ENCODE data around the gene TMEM132A. TPM values are rescaled to one million over a fixed set of nuclear protein-coding genes. Genes with fewer than 3 reads are reported as not detected.

The TMEM132A gene
- total RNA-seq, 2 donors from 2014 or later = 7.7 to 8.4 TPM

DNA sequence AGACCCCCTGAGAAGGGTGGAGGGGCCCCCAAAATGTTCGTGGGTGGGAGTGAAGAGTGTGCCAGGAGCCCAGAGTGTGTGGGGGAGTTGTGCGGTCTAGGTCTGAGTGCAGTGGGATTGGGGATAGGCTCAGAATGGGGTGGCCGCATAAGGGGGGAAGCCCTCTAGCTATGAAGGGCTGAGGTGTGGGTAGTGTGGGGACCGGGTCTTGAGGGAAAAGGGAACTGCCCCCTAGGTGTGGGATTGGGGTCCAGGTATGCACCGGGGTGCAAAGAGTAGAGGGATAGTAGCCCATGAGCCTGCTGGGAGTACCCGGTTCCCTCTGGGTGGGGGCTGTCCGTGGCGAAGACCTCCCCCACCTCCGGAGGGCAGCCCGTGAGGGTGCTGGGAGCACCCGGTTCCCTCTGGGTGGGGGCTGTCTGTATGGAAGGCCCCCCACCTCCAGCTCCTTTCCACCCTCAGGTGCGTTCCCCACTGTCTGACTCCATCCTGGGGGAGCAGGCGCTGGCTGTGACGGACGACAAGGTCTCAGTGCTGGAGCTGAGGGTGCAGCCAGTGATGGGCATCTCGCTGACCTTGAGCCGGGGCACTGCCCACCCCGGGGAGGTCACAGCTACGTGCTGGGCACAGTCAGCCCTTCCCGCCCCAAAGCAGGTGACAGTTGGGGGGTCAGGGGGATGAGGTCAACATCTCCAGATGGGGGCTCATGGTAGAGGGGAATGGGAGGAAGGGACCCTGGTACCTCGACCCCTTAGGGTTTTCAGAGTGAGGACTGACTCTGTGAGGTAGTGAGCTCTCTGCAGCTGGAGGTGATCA lies 10.7 kb downstream of the TMEM132A start:
- ATAC-seq (ENCODE audit: insufficient number of reproducible peaks, low FRiP score, low read depth) = no peak
- no peaks in the 10 kb centered on the region for H3K9me3 ChIP-seq
- TF ChIP-seq, protein P1, sequence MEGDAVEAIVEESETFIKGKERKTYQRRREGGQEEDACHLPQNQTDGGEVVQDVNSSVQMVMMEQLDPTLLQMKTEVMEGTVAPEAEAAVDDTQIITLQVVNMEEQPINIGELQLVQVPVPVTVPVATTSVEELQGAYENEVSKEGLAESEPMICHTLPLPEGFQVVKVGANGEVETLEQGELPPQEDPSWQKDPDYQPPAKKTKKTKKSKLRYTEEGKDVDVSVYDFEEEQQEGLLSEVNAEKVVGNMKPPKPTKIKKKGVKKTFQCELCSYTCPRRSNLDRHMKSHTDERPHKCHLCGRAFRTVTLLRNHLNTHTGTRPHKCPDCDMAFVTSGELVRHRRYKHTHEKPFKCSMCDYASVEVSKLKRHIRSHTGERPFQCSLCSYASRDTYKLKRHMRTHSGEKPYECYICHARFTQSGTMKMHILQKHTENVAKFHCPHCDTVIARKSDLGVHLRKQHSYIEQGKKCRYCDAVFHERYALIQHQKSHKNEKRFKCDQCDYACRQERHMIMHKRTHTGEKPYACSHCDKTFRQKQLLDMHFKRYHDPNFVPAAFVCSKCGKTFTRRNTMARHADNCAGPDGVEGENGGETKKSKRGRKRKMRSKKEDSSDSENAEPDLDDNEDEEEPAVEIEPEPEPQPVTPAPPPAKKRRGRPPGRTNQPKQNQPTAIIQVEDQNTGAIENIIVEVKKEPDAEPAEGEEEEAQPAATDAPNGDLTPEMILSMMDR (IDR thresholded peaks at IDR 0.05) = no peak

DNA sequence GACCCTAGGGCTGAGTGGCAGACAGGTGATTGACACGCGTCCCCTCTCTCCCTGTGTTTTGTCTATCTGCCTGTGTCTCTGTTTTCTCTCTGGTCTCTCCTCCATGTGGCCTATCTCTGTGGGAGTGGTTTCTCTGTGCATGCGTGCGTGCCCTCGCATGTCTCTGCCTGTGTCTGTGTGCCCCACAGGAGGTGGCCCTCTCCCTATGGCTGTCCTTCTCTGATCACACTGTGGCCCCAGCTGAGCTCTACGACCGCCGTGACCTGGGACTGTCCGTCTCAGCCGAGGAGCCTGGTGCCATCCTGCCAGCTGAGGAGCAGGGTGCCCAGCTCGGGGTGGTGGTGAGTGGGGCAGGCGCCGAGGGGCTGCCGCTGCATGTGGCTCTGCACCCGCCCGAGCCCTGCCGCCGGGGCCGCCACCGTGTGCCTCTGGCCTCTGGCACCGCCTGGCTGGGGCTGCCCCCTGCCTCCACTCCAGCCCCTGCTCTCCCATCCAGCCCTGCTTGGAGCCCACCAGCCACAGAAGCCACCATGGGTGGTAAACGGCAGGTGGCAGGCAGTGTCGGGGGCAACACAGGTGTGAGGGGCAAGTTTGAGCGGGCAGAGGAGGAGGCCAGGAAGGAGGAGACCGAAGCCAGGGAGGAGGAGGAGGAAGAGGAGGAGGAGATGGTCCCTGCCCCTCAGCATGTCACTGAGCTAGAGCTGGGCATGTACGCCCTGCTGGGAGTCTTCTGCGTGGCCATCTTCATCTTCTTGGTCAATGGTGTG lies 11.6 kb downstream of the TMEM132A start:
- Histone ChIP-seq H3K9me3 (no peaks in the 10 kb centered on the region), H3K4me3 (no peak overlapping the region), H3K36me3 (peaks cover 5% of the 10 kb centered on the region), H3K27ac (no peak overlapping the region), H3K27me3 (replicated peaks; ENCODE audit: insufficient read depth) (no peaks in the 10 kb centered on the region), H3K4me1 (ENCODE audit: control insufficient read depth in 1 of 2, low read depth in 2 of 2) (no peaks in the 10 kb centered on the region)
- ATAC-seq (ENCODE audit: insufficient number of reproducible peaks, low FRiP score, low read depth) (no peak), DNase-seq (ENCODE audit: low spot score) (no peak)
- TF ChIP-seq, protein P1 (IDR thresholded peaks at IDR 0.05) = no peak

More for the DNA sequence above, 10.7 kb downstream of the TMEM132A start:
- Histone ChIP-seq H3K4me3 (no peak overlapping the region), H3K27ac (no peak overlapping the region), H3K36me3 (peaks cover 5% of the 10 kb centered on the region), H3K27me3 (replicated peaks; ENCODE audit: insufficient read depth) (no peaks in the 10 kb centered on the region), H3K4me1 (ENCODE audit: control insufficient read depth in 1 of 2, low read depth in 2 of 2) (no peaks in the 10 kb centered on the region)
- no peak for DNase-seq (ENCODE audit: low spot score)

DNA sequence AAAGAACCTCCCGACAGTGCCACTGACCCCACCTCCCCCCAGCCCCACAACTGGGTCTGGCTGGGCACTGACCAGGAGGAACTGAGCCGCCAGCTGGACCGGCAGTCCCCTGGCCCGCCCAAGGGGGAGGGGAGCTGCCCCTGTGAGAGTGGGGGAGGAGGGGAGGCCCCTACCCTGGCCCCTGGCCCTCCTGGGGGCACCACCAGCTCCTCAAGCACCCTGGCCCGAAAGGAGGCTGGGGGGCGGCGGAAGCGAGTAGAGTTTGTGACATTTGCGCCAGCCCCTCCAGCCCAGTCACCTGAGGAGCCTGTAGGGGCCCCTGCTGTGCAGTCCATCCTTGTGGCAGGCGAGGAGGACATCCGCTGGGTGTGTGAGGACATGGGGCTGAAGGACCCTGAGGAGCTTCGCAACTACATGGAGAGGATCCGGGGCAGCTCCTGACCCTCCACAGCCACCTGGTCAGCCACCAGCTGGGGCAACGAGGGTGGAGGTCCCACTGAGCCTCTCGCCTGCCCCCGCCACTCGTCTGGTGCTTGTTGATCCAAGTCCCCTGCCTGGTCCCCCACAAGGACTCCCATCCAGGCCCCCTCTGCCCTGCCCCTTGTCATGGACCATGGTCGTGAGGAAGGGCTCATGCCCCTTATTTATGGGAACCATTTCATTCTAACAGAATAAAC lies 12.3 kb downstream of the TMEM132A start:
- Histone ChIP-seq H3K4me1 (ENCODE audit: control insufficient read depth in 1 of 2, low read depth in 2 of 2) (no peaks in the 10 kb centered on the region), H3K4me3 (no peak overlapping the region), H3K36me3 (peaks cover 6% of the 10 kb centered on the region), H3K27ac (no peak overlapping the region), H3K9me3 (no peaks in the 10 kb centered on the region), H3K27me3 (replicated peaks; ENCODE audit: insufficient read depth) (no peaks in the 10 kb centered on the region)
- ATAC-seq (ENCODE audit: insufficient number of reproducible peaks, low FRiP score, low read depth) = no peak
- no peak for DNase-seq (ENCODE audit: low spot score)
- TF ChIP-seq, protein P1 (IDR thresholded peaks at IDR 0.05) = no peak

DNA sequence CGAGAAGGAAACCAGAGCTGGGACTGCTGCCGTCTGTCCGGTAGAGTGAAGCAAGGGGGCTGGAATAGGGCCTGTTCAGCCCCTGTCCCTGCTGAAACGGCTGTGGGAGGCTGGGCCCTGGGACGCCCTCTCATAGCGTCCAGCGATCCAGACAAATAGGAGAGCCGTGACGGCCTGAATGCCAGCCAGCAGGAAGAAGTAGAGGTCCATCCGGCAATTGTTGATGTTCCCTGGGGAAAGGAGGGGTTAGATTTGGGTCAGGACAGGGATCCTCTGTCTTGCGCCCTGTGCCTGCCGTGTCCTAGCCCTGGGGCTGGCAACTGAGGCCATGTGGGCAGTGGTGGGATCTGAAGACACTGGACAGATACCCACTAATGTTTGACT lies 12.9 kb downstream of the TMEM132A start:
- Histone ChIP-seq H3K36me3 (peaks cover 11% of the 10 kb centered on the region), H3K4me3 (no peak overlapping the region), H3K4me1 (ENCODE audit: control insufficient read depth in 1 of 2, low read depth in 2 of 2) (no peaks in the 10 kb centered on the region), H3K27ac (no peak overlapping the region), H3K27me3 (replicated peaks; ENCODE audit: insufficient read depth) (no peaks in the 10 kb centered on the region), H3K9me3 (no peaks in the 10 kb centered on the region)
- ATAC-seq (ENCODE audit: insufficient number of reproducible peaks, low FRiP score, low read depth) (no peak), DNase-seq (ENCODE audit: low spot score) (no peak)
- TF ChIP-seq, protein P1 (IDR thresholded peaks at IDR 0.05) = no peak

DNA sequence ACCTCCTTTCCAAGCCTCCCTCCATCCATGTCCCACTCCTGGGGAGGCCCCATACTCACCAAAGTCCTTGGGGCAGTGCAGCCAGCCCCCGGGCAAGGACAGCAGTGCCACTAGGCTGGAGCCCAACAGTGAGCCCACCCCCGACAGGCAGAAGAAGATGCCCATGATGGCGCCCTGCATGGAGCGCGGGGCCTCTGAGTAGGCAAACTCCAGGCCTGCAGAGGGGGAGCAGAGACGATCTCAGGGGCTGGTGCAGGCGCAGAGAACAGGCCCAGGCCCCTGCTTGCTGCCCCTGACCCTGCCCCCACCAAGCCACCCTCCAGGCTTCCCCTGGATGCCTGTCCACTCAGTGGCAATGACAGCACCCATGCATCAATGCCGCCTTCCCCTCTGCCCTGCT lies 13.6 kb downstream of the TMEM132A start:
- Histone ChIP-seq H3K27ac (no peak overlapping the region), H3K36me3 (peaks cover 15% of the 10 kb centered on the region), H3K9me3 (no peaks in the 10 kb centered on the region), H3K27me3 (replicated peaks; ENCODE audit: insufficient read depth) (no peaks in the 10 kb centered on the region), H3K4me3 (no peak overlapping the region), H3K4me1 (ENCODE audit: control insufficient read depth in 1 of 2, low read depth in 2 of 2) (no peaks in the 10 kb centered on the region)
- no peak for DNase-seq (ENCODE audit: low spot score)
- TF ChIP-seq, protein P1 (IDR thresholded peaks at IDR 0.05) = no peak
- ATAC-seq (ENCODE audit: insufficient number of reproducible peaks, low FRiP score, low read depth) = no peak

Data from thoracic aorta (tissue), 2 donors.